Ishikawa (cell line): ENCODE results near the gene MYBPC2.

Source experiments
- CEBPB ChIP-seq: IDR thresholded peaks from 2 replicates; pipeline ENCODE4 v1.6.1; 2012
- CREB1 ChIP-seq: IDR thresholded peaks from 2 replicates; pipeline ENCODE4 v1.6.1; 2012; ENCODE audit warnings: low read depth
- EGR1 ChIP-seq: IDR thresholded peaks from 2 replicates; pipeline ENCODE4 v1.6.1; 2012
- EP300 ChIP-seq: IDR thresholded peaks from 2 replicates; pipeline ENCODE4 v1.6.1; 2012; ENCODE audit warnings: borderline replicate concordance
- FOXM1 ChIP-seq: IDR thresholded peaks from 2 replicates; pipeline ENCODE4 v1.6.1; 2012; ENCODE audit warnings: low read depth, borderline replicate concordance
- NFIC ChIP-seq: IDR thresholded peaks from 2 replicates; pipeline ENCODE4 v1.6.1; 2012
- RAD21 ChIP-seq: IDR thresholded peaks from 2 replicates; pipeline ENCODE4 v1.6.1; 2012; ENCODE audit warnings: low read depth
- REST ChIP-seq: IDR thresholded peaks from 2 replicates; pipeline ENCODE4 v1.6.1; 2012; ENCODE audit warnings: low read depth, mild to moderate bottlenecking
- TAF1 ChIP-seq: IDR thresholded peaks from 2 replicates; pipeline ENCODE4 v1.6.1; 2012; ENCODE audit warnings: low read depth, mild to moderate bottlenecking
- TCF12 ChIP-seq: IDR thresholded peaks from 2 replicates; pipeline ENCODE4 v1.6.1; 2012; ENCODE audit warnings: low read depth
- TEAD4 ChIP-seq: IDR thresholded peaks from 2 replicates; pipeline ENCODE4 v1.6.1; 2012
- YY1 ChIP-seq: IDR thresholded peaks from 2 replicates; pipeline ENCODE4 v1.6.1; 2012; ENCODE audit warnings: low read depth
- ZBTB7A ChIP-seq: IDR thresholded peaks from 2 replicates; pipeline ENCODE4 v1.6.1; 2012; ENCODE audit warnings: low read depth
- TF ChIP-seq, protein P1 (sequence below): IDR thresholded peaks from 2 replicates; pipeline ENCODE4 v1.6.1; 2012
- TF ChIP-seq, protein P2 (sequence below): IDR thresholded peaks from 2 replicates; pipeline ENCODE4 v1.6.1; 2012

MYBPC2 gene

DNA sequence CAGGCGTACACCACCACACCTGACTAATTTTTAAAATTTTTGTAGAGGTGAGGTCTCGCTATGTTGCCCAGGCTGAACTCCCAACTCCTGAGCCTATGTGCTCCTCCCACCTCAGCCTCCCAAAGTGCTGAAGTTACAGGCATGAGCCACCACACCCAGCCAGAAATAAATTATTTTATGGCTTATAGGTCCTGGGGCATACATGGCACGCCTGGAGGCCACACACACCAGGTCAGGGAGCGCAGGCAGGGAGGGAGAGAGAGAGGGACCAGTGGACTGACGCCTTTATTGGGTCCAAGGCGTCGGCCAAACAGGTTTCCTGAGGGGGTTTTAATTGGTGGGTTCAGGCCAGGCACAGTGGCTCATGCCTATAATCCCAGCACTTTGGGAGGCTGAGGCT lies 7.1 kb upstream of the MYBPC2 start:
- TF ChIP-seq TEAD4 (no peak), REST (no peak), TAF1 (no peak), TCF12 (no peak), CREB1 (no peak), RAD21 (no peak), CEBPB (no peak), EP300 (no peak)
- TF ChIP-seq, protein P1, sequence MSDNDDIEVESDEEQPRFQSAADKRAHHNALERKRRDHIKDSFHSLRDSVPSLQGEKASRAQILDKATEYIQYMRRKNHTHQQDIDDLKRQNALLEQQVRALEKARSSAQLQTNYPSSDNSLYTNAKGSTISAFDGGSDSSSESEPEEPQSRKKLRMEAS, result no peak

- no peak for TF ChIP-seq RAD21
- TF ChIP-seq TAF1, result no peak
Measured at GRCh38 chr19:50427318-50427925, 5.3 kb upstream of the MYBPC2 start.

GRCh38 chr19:50427997-50428425 lies 4.7 kb upstream of the MYBPC2 start:
- TF ChIP-seq RAD21 (no peak), REST (no peak), YY1 (no peak), ZBTB7A (no peak)
- TF ChIP-seq, protein P1, result peak; percentile 15; the same call in 1 of the 2 replicates

- TF ChIP-seq, protein P1, result no peak
- TF ChIP-seq CEBPB, result no peak
- TF ChIP-seq, protein P2, sequence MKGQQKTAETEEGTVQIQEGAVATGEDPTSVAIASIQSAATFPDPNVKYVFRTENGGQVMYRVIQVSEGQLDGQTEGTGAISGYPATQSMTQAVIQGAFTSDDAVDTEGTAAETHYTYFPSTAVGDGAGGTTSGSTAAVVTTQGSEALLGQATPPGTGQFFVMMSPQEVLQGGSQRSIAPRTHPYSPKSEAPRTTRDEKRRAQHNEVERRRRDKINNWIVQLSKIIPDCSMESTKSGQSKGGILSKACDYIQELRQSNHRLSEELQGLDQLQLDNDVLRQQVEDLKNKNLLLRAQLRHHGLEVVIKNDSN, result no peak
- TF ChIP-seq NFIC, result no peak
- no peak for TF ChIP-seq ZBTB7A
- TF ChIP-seq FOXM1, result no peak
- TF ChIP-seq YY1, result no peak
- no peak for TF ChIP-seq TCF12
- TF ChIP-seq REST, result no peak
- no peak for TF ChIP-seq CREB1
- no peak for TF ChIP-seq RAD21
- no peak for TF ChIP-seq TAF1
- no peak for TF ChIP-seq TEAD4
- no peak for TF ChIP-seq EGR1
- TF ChIP-seq EP300, result no peak
Measured at GRCh38 chr19:50428772-50429463, 3.8 kb upstream of the MYBPC2 start.

- TF ChIP-seq RAD21 (no peak), ZBTB7A (no peak), NFIC (no peak), REST (no peak), FOXM1 (no peak), TCF12 (no peak), CEBPB (no peak), EP300 (no peak), CREB1 (no peak), EGR1 (no peak), TAF1 (no peak), TEAD4 (no peak), YY1 (no peak)
- TF ChIP-seq, protein P1, result no peak
- TF ChIP-seq, protein P2, result no peak
Measured at GRCh38 chr19:50430888-50431342, 1.8 kb upstream of the MYBPC2 start.
